ENCODE results near the gene DICER1.

Gene DICER1

GRCh38 chr14:95057147-95057546 lies 100.2 kb downstream of the DICER1 start:
- no peak for DNase-seq (ENCODE audit: low read depth)

- DNase-seq (ENCODE audit: low read depth) = no peak
Measured at GRCh38 chr14:95056476-95056875, 100.9 kb downstream of the DICER1 start.

GRCh38 chr14:95055318-95055717 lies 102.0 kb downstream of the DICER1 start:
- no peak for DNase-seq (ENCODE audit: low read depth)

GRCh38 chr14:95054346-95055280 lies 102.7 kb downstream of the DICER1 start:
- no peak for DNase-seq (ENCODE audit: low read depth)

- DNase-seq (ENCODE audit: low read depth) = no peak
Measured at GRCh38 chr14:95052016-95052585, 105.2 kb downstream of the DICER1 start.

GRCh38 chr14:95049952-95050351 lies 107.4 kb downstream of the DICER1 start:
- DNase-seq (ENCODE audit: low read depth) = no peak

- no peak for DNase-seq (ENCODE audit: low read depth)
Measured at GRCh38 chr14:95048771-95049312, 108.5 kb downstream of the DICER1 start.

- no peak for DNase-seq (ENCODE audit: low read depth)
Measured at GRCh38 chr14:95047754-95048153, 109.6 kb downstream of the DICER1 start.

GRCh38 chr14:95046711-95047681 lies 110.3 kb downstream of the DICER1 start:
- DNase-seq (ENCODE audit: low read depth) = no peak

GRCh38 chr14:95045836-95046430 lies 111.4 kb downstream of the DICER1 start:
- no peak for DNase-seq (ENCODE audit: low read depth)

GRCh38 chr14:95045106-95045701 lies 112.1 kb downstream of the DICER1 start:
- no peak for DNase-seq (ENCODE audit: low read depth)

- DNase-seq (ENCODE audit: low read depth) = no peak
Measured at GRCh38 chr14:95044463-95045105, 112.7 kb downstream of the DICER1 start.

GRCh38 chr14:95043732-95044462 lies 113.4 kb downstream of the DICER1 start:
- DNase-seq (ENCODE audit: low read depth) = no peak

- DNase-seq (ENCODE audit: low read depth) = no peak
Measured at GRCh38 chr14:95043314-95043713, 114.0 kb downstream of the DICER1 start.

GRCh38 chr14:95041477-95042020 lies 115.8 kb downstream of the DICER1 start:
- DNase-seq (ENCODE audit: low read depth) = no peak

GRCh38 chr14:95040708-95041476 lies 116.4 kb downstream of the DICER1 start:
- DNase-seq (ENCODE audit: low read depth) = no peak

- no peak for DNase-seq (ENCODE audit: low read depth)
Measured at GRCh38 chr14:95039993-95040348, 117.4 kb downstream of the DICER1 start.

- no peak for DNase-seq (ENCODE audit: low read depth)
Measured at GRCh38 chr14:95039259-95039992, 117.9 kb downstream of the DICER1 start.

All from amniotic epithelial cell (primary cell).